Activated gamma-delta T cell (primary cell): Measurements from ENCODE around the gene DNM1.
"Not testable (repeated sequence)": the region's sequence is repeated elsewhere in the genome, so short reads cannot be mapped to it uniquely, and the experiment has no call there.

Source experiments
- DNase-seq: peaks from one replicate; lab custom pipeline; 2025; lab: John Stamatoyannopoulos, UW

DNM1 gene

GRCh38 chr9:128224877-128225276, 21.7 kb downstream of the DNM1 start:
- DNase-seq: no peak

GRCh38 chr9:128225770-128226411, 22.7 kb downstream of the DNM1 start:
- no peak for DNase-seq

GRCh38 chr9:128226412-128226801, 23.2 kb downstream of the DNM1 start:
- no peak for DNase-seq

- DNase-seq: not testable (repeated sequence)
These were observed 27.7 kb downstream of the DNM1 start for GRCh38 chr9:128230897-128231296.

GRCh38 chr9:128231638-128232527, 28.7 kb downstream of the DNM1 start:
- no peak for DNase-seq

- DNase-seq: no peak
These were observed 29.6 kb downstream of the DNM1 start for GRCh38 chr9:128232528-128233428.

GRCh38 chr9:128233817-128234406, 30.7 kb downstream of the DNM1 start:
- no peak for DNase-seq

- no peak for DNase-seq
These were observed 38.9 kb downstream of the DNM1 start for GRCh38 chr9:128242124-128242523.

- DNase-seq: no peak
These were observed 39.6 kb downstream of the DNM1 start for GRCh38 chr9:128242828-128243214.

GRCh38 chr9:128243215-128244018, 40.2 kb downstream of the DNM1 start:
- DNase-seq: no peak

- DNase-seq: no peak
These were observed 41.1 kb downstream of the DNM1 start for GRCh38 chr9:128244091-128244836.

- DNase-seq: no peak
These were observed 41.7 kb downstream of the DNM1 start for GRCh38 chr9:128244837-128245231.

GRCh38 chr9:128245421-128246151, 42.4 kb downstream of the DNM1 start:
- DNase-seq: no peak

GRCh38 chr9:128246471-128246870, 43.3 kb downstream of the DNM1 start:
- no peak for DNase-seq

- DNase-seq: no peak
These were observed 44.1 kb downstream of the DNM1 start for GRCh38 chr9:128247226-128247803.

GRCh38 chr9:128249558-128249907, 46.4 kb downstream of the DNM1 start:
- DNase-seq: no peak

GRCh38 chr9:128249908-128250838, 47.0 kb downstream of the DNM1 start:
- peak; percentile 95 for DNase-seq
